CD4-positive, alpha-beta T cell treated with Interleukin-21 for 1 hour (primary cell): ENCODE data around the gene MAPKAPK2.
"Not testable (repeated sequence)": the region's sequence is repeated elsewhere in the genome, so short reads cannot be mapped to it uniquely, and the experiment has no call there.

Source experiments
- DNase-seq: peaks from one replicate; pipeline ENCODE4 v3.0.0-alpha.2; 2020

MAPKAPK2 gene

GRCh38 chr1:206748348-206749030 lies 63.8 kb downstream of the MAPKAPK2 start:
- DNase-seq, result no peak

GRCh38 chr1:206751891-206752290 lies 67.2 kb downstream of the MAPKAPK2 start:
- no peak for DNase-seq

- no peak for DNase-seq
These were observed 67.8 kb downstream of the MAPKAPK2 start for GRCh38 chr1:206752481-206752880.

- DNase-seq, result no peak
These were observed 68.4 kb downstream of the MAPKAPK2 start for GRCh38 chr1:206753141-206753540.

GRCh38 chr1:206754011-206754410 lies 69.3 kb downstream of the MAPKAPK2 start:
- no peak for DNase-seq

GRCh38 chr1:206757524-206758266 lies 73.0 kb downstream of the MAPKAPK2 start:
- DNase-seq, result peak; percentile 58

- DNase-seq, result no peak
These were observed 75.9 kb downstream of the MAPKAPK2 start for GRCh38 chr1:206760590-206760989.

- DNase-seq, result no peak
These were observed 76.6 kb downstream of the MAPKAPK2 start for GRCh38 chr1:206761159-206761768.

- DNase-seq, result not testable (repeated sequence)
These were observed 78.1 kb downstream of the MAPKAPK2 start for GRCh38 chr1:206762741-206763364.

- not testable (repeated sequence) for DNase-seq
These were observed 81.1 kb downstream of the MAPKAPK2 start for GRCh38 chr1:206765771-206766170.

- peak; percentile 77 for DNase-seq
These were observed 81.6 kb downstream of the MAPKAPK2 start for GRCh38 chr1:206766251-206766856.

- DNase-seq, result peak; percentile 46
These were observed 84.0 kb downstream of the MAPKAPK2 start for GRCh38 chr1:206768472-206769303.

GRCh38 chr1:206769304-206769731 lies 84.6 kb downstream of the MAPKAPK2 start:
- peak; percentile 60 for DNase-seq

GRCh38 chr1:206770531-206771337 lies 86.0 kb downstream of the MAPKAPK2 start, which contains the start of gene IL19:
IL19 (plus strand) TSS chr1:206770773; CDS start chr1:206836663, 65,890 bp downstream.
- DNase-seq, result peak; percentile 21

GRCh38 chr1:206771338-206771692 lies 86.6 kb downstream of the MAPKAPK2 start:
- DNase-seq, result no peak

- DNase-seq, result no peak
These were observed 87.7 kb downstream of the MAPKAPK2 start, which contains the start of gene IL10 for GRCh38 chr1:206772243-206772937. IL10 (minus strand) TSS chr1:206772494; CDS start chr1:206772435, 59 bp downstream.

- DNase-seq, result no peak
These were observed 89.4 kb downstream of the MAPKAPK2 start for GRCh38 chr1:206774093-206774492.

GRCh38 chr1:206776229-206776628 lies 91.5 kb downstream of the MAPKAPK2 start:
- DNase-seq, result no peak

GRCh38 chr1:206778031-206778430 lies 93.3 kb downstream of the MAPKAPK2 start:
- no peak for DNase-seq

- not testable (repeated sequence) for DNase-seq
These were observed 94.2 kb downstream of the MAPKAPK2 start for GRCh38 chr1:206778911-206779310.
